ENCODE results near the gene SSB. TPM values are rescaled to one million over a fixed set of nuclear protein-coding genes. Genes with fewer than 3 reads are reported as not detected.
"Not testable (repeated sequence)": the region's sequence is repeated elsewhere in the genome, so short reads cannot be mapped to it uniquely, and the experiment has no call there.

Gene SSB
- total and polyA plus RNA-seq, 8 donors: 61.9 to 176 (median 154) TPM

GRCh38 chr2:169853041-169853668, 54.5 kb downstream of the SSB start:
- no peak for ATAC-seq

GRCh38 chr2:169855281-169856258, 56.9 kb downstream of the SSB start:
- ATAC-seq; H3K27ac ChIP-seq; H3K4me1 ChIP-seq; H3K9me3 ChIP-seq; H3K27me3 ChIP-seq; H3K4me3 ChIP-seq; H3K36me3 ChIP-seq; intact Hi-C loops (cut with DNase I): not testable (repeated sequence)
- peak in 1 of 4 donors; percentile 45 for DNase-seq

More at GRCh38 chr2:169853041-169853668, 54.5 kb downstream of the SSB start:
- no peak overlapping the region for H3K4me3 ChIP-seq
- DNase-seq: no peak
- peaks cover 0 to 12% of the 10 kb centered on the region in 2 donors for H3K4me1 ChIP-seq
- H3K9me3 ChIP-seq: peaks cover 0 to 3% of the 10 kb centered on the region in 2 donors
- intact Hi-C loops (cut with DNase I): no loop called here
- no peaks in the 10 kb centered on the region for H3K27me3 ChIP-seq
- H3K27ac ChIP-seq: no peak overlapping the region
- TF ChIP-seq CTCF (IDR thresholded peaks at IDR 0.05): no peak
- peaks cover 0 to 4% of the 10 kb centered on the region in 2 donors for H3K36me3 ChIP-seq

GRCh38 chr2:169859423-169859822, 60.8 kb downstream of the SSB start:
- no peak overlapping the region for H3K4me3 ChIP-seq
- no peaks in the 10 kb centered on the region for H3K4me1 ChIP-seq
- no peak for DNase-seq
- no peak for ATAC-seq
- no peak for TF ChIP-seq CTCF (IDR thresholded peaks at IDR 0.05)
- H3K27ac ChIP-seq: no peak overlapping the region
- no peaks in the 10 kb centered on the region for H3K27me3 ChIP-seq
- no peaks in the 10 kb centered on the region for H3K9me3 ChIP-seq
- intact Hi-C loops (cut with DNase I): no loop called here
- H3K36me3 ChIP-seq: no peaks in the 10 kb centered on the region

GRCh38 chr2:169860149-169860548, 61.5 kb downstream of the SSB start:
- Histone ChIP-seq H3K9me3 (no peaks in the 10 kb centered on the region), H3K4me3 (no peak overlapping the region), H3K27ac (no peak overlapping the region), H3K4me1 (no peaks in the 10 kb centered on the region), H3K27me3 (no peaks in the 10 kb centered on the region), H3K36me3 (no peaks in the 10 kb centered on the region)
- intact Hi-C loops (cut with DNase I): no loop called here
- TF ChIP-seq CTCF (IDR thresholded peaks at IDR 0.05): no peak
- DNase-seq (no peak), ATAC-seq (no peak)

Other genes starting within 250 kb of the SSB start
- 10 to 100 TPM; 29.3 to 33.3 TPM for gene FASTKD1, start 225.0 kb upstream of the SSB start, total RNA-seq
- gene FASTKD1, start 225.0 kb upstream of the SSB start, polyA plus RNA-seq (ENCODE audit: insufficient read length in 6 of 6): 10 to 100 TPM; 34.9 to 47.6 (median 41.5) TPM
- gene PPIG, start 214.5 kb upstream of the SSB start, total RNA-seq: 10 to 100 TPM; 40.8 to 45.4 TPM
- gene PPIG, start 214.5 kb upstream of the SSB start, polyA plus RNA-seq (ENCODE audit: insufficient read length in 6 of 6): 100 to 1,000 TPM in 2 of 6 donors, 10 to 100 TPM in 4; 83.3 to 102 (median 90.9) TPM
- under 1 TPM in 1 of 2 donors, not detected in 1; 0.68 TPM for gene CFAP210, start 104.5 kb upstream of the SSB start, total RNA-seq
- 1 to 10 TPM; 1.1 to 4.0 (median 2.5) TPM for gene CFAP210, start 104.5 kb upstream of the SSB start, polyA plus RNA-seq (ENCODE audit: insufficient read length in 6 of 6)
- gene PHOSPHO2, start 104.4 kb upstream of the SSB start, total RNA-seq: 1 to 10 TPM; 5.4 to 6.6 TPM
- gene PHOSPHO2, start 104.4 kb upstream of the SSB start, polyA plus RNA-seq (ENCODE audit: insufficient read length in 6 of 6): 10 to 100 TPM; 12.3 to 17.9 (median 15.8) TPM
- gene KLHL23, start 65.0 kb upstream of the SSB start, total RNA-seq: 1 to 10 TPM; 9.4 to 9.5 TPM
- gene KLHL23, start 65.0 kb upstream of the SSB start, polyA plus RNA-seq (ENCODE audit: insufficient read length in 6 of 6): 10 to 100 TPM; 34.3 to 46.2 (median 41.6) TPM
- 10 to 100 TPM; 33.8 to 40.3 TPM for gene METTL5, start 26.0 kb downstream of the SSB start, total RNA-seq
- 10 to 100 TPM; 40.5 to 49.7 (median 44.0) TPM for gene METTL5, start 26.0 kb downstream of the SSB start, polyA plus RNA-seq (ENCODE audit: insufficient read length in 6 of 6)
- gene UBR3, start 28.6 kb downstream of the SSB start, total RNA-seq: 10 to 100 TPM; 33.2 to 45.7 TPM
- gene UBR3, start 28.6 kb downstream of the SSB start, polyA plus RNA-seq (ENCODE audit: insufficient read length in 6 of 6): 10 to 100 TPM; 37.4 to 48.0 (median 40.7) TPM

Data from left lung (tissue), 10 donors.